HG02885 (cell line): ENCODE measurements around the gene PRG2.
A peak's percentile ranks its signal among the peaks of the same experiment; 100 is the strongest.
"Not testable (repeated sequence)": the region's sequence is repeated elsewhere in the genome, so short reads cannot be mapped to it uniquely, and the experiment has no call there.

Experiments used
- ATAC-seq: cut with Tn5 transposase; IDR thresholded peaks from one replicate; pipeline ENCODE4 v1.9.1; 2021; ENCODE audit warnings: mild to moderate bottlenecking; ENCODE audit not compliant: unreplicated experiment, poor library complexity

PRG2 gene

GRCh38 chr11:57353036-57353435 lies 37.4 kb downstream of the PRG2 start:
- no peak for ATAC-seq

- ATAC-seq = no peak
Observed at GRCh38 chr11:57349491-57350274, 40.8 kb downstream of the PRG2 start.

GRCh38 chr11:57348636-57349313 lies 41.7 kb downstream of the PRG2 start:
- ATAC-seq = no peak

GRCh38 chr11:57348052-57348451 lies 42.4 kb downstream of the PRG2 start:
- no peak for ATAC-seq

GRCh38 chr11:57347336-57347735 lies 43.1 kb downstream of the PRG2 start:
- ATAC-seq = no peak

- peak; percentile 88 for ATAC-seq
Observed at GRCh38 chr11:57345555-57346211, 44.8 kb downstream of the PRG2 start.

GRCh38 chr11:57344826-57345225 lies 45.6 kb downstream of the PRG2 start:
- ATAC-seq = no peak

- ATAC-seq = no peak
Observed at GRCh38 chr11:57343825-57344224, 46.6 kb downstream of the PRG2 start.

- no peak for ATAC-seq
Observed at GRCh38 chr11:57342702-57343101, 47.7 kb downstream of the PRG2 start.

- no peak for ATAC-seq
Observed at GRCh38 chr11:57341250-57341808, 49.1 kb downstream of the PRG2 start.

- no peak for ATAC-seq
Observed at GRCh38 chr11:57340039-57340615, 50.3 kb downstream of the PRG2 start.

GRCh38 chr11:57339328-57339727 lies 51.1 kb downstream of the PRG2 start:
- ATAC-seq = no peak

GRCh38 chr11:57338142-57338541 lies 52.3 kb downstream of the PRG2 start, which contains the start of gene P2RX3:
P2RX3 (plus strand) TSS chr11:57338352; CDS start chr11:57338551, 199 bp downstream.
- ATAC-seq = no peak

GRCh38 chr11:57336856-57337255 lies 53.6 kb downstream of the PRG2 start:
- not testable (repeated sequence) for ATAC-seq
